ENCODE data around the gene DLST.

Gene DLST

GRCh38 chr14:74922752-74923401, 41.2 kb downstream of the DLST start, which contains the start of gene RPS6KL1:
RPS6KL1 (minus strand) TSS chr14:74923260; CDS start chr14:74921541, 1,719 bp downstream.
- H3K4me1 ChIP-seq (ENCODE audit: control insufficient read depth, insufficient read depth, low read length), result no peaks in the 10 kb centered on the region
- POLR2A ChIA-PET, result interaction anchor here (0.6 to 2.5 kb wide), 10 partner anchors 9 to 168 kb away, joined by 3 to 8 read pairs (median 5); partner anchors contain the start of genes EIF2B2 and ZC2HC1C
- peak within 1 kb of the TSS; percentile 47; the same call in 1 of the 2 replicates for H3K27ac ChIP-seq (ENCODE audit: extremely low read depth, low read depth, low read length)
- H3K9me3 ChIP-seq (ENCODE audit: control insufficient read depth, insufficient read depth, low read depth, low read length), result no peaks in the 10 kb centered on the region
- H3K36me3 ChIP-seq (ENCODE audit: control insufficient read depth in 2 of 2, insufficient read depth in 1 of 2, low read length in 2 of 2), result peaks cover 0 to 6% of the 10 kb centered on the region in 2 experiments; a peak in 1 of 3 replicates
- H3K4me3 ChIP-seq (ENCODE audit: low read depth, low read length), result peak within 1 kb of the TSS; percentile 68
- CTCF ChIA-PET, result interaction anchor here (0.7 to 2.1 kb wide), 6 partner anchors 9 to 166 kb away, joined by 3 to 12 read pairs (median 6); no protein-coding TSS in a partner anchor
- peak; percentile 29; the same call in 1 of the 2 replicates for TF ChIP-seq PBX3 (CRISPR knock-in tag; IDR thresholded peaks at IDR 0.05)
- TF ChIP-seq ZNF404 (tag by site-specific recombination; IDR thresholded peaks at IDR 0.05), result no peak
- TF ChIP-seq GLIS2 (tag by site-specific recombination; IDR thresholded peaks at IDR 0.05), result 0 out of 2 replicates have a peak, but pooled peaks have one; percentile 21
- no peak for TF ChIP-seq ZNF214 (tag by site-specific recombination; IDR thresholded peaks at IDR 0.05; ENCODE audit: borderline replicate concordance)
- peak; percentile 41 for TF ChIP-seq PRDM10 (tag by site-specific recombination; IDR thresholded peaks at IDR 0.05)
- peak; percentile 86 for TF ChIP-seq ZIC2 (tag by site-specific recombination; IDR thresholded peaks at IDR 0.05)
- TF ChIP-seq ZNF501 (tag by site-specific recombination; IDR thresholded peaks at IDR 0.05), result 0 out of 2 replicates have a peak, but pooled peaks have one; percentile 27
- TF ChIP-seq ZNF837 (tag by site-specific recombination; IDR thresholded peaks at IDR 0.05), result no peak
- TF ChIP-seq ZFHX2 (tag by site-specific recombination; conservative IDR thresholded peaks at IDR 0.05), result peak; percentile 13; the same call in 1 of the 2 replicates
- TF ChIP-seq ZNF335 (tag by site-specific recombination; conservative IDR thresholded peaks at IDR 0.05), result peak; percentile 86
- no peak for TF ChIP-seq ZFP41 (tag by site-specific recombination; IDR thresholded peaks at IDR 0.05; ENCODE audit: borderline replicate concordance)
- TF ChIP-seq ZXDB (tag by site-specific recombination; IDR thresholded peaks at IDR 0.05), result peak; percentile 39; the same call in 1 of the 2 replicates
- TF ChIP-seq ZFP69B (tag by site-specific recombination; IDR thresholded peaks at IDR 0.05), result peak; percentile 69; the same call in 1 of the 2 replicates
- TF ChIP-seq SP2 (tag by site-specific recombination; IDR thresholded peaks at IDR 0.05), result peak; percentile 82
- no peak for TF ChIP-seq ZSCAN23 (tag by site-specific recombination; IDR thresholded peaks at IDR 0.05)
- TF ChIP-seq ZEB2 (tag by site-specific recombination; IDR thresholded peaks at IDR 0.05), result peak; percentile 56; the same call in 1 of the 2 replicates
- TF ChIP-seq HOXA7 (CRISPR knock-in tag; IDR thresholded peaks at IDR 0.05; ENCODE audit: borderline replicate concordance), result no peak
- TF ChIP-seq ZNF324 (tag by site-specific recombination; IDR thresholded peaks at IDR 0.05), result no peak
- peak; percentile 34; the same call in 1 of the 2 replicates for TF ChIP-seq KLF9 (tag by site-specific recombination; IDR thresholded peaks at IDR 0.05; ENCODE audit: low read depth)
- no peak for TF ChIP-seq ZNF623 (tag by site-specific recombination; IDR thresholded peaks at IDR 0.05)
- 0 out of 2 replicates have a peak, but pooled peaks have one; percentile 10 for TF ChIP-seq KLF1 (tag by site-specific recombination; IDR thresholded peaks at IDR 0.05)
- TF ChIP-seq ZNF362 (tag by site-specific recombination; IDR thresholded peaks at IDR 0.05), result no peak
- TF ChIP-seq SP3 (tag by site-specific recombination; IDR thresholded peaks at IDR 0.05), result peak; percentile 24; the same call in 1 of the 2 replicates
- 0 out of 2 replicates have a peak, but pooled peaks have one; percentile 34 for TF ChIP-seq ZSCAN30 (tag by site-specific recombination; IDR thresholded peaks at IDR 0.05)
- TF ChIP-seq KLF16 (tag by site-specific recombination; IDR thresholded peaks at IDR 0.05), result peak; percentile 67; the same call in 1 of the 2 replicates
- peak; percentile 48; the same call in 1 of the 2 replicates for TF ChIP-seq ZNF2 (tag by site-specific recombination; IDR thresholded peaks at IDR 0.05)
- TF ChIP-seq ZBTB26 (tag by site-specific recombination; optimal IDR thresholded peaks at IDR 0.05), result peak; percentile 79
- TF ChIP-seq ZBTB20 (tag by site-specific recombination; IDR thresholded peaks at IDR 0.05), result peak; percentile 96
- 0 out of 2 replicates have a peak, but pooled peaks have one; percentile 11 for TF ChIP-seq ZSCAN4 (tag by site-specific recombination; IDR thresholded peaks at IDR 0.05)
- TF ChIP-seq ZNF600 (tag by site-specific recombination; IDR thresholded peaks at IDR 0.05), result peak; percentile 41; the same call in 1 of the 2 replicates
